Hepatic stellate cell (primary cell): ENCODE results near the gene GLB1L3.

Experiments used
- DNase-seq: peaks from one replicate; pipeline ENCODE4 v3.0.0; 2011; ENCODE audit warnings: low spot score

The GLB1L3 gene

GRCh38 chr11:134363161-134363560 is 87.0 kb downstream of the GLB1L3 start:
- no peak for DNase-seq

- no peak for DNase-seq
Observed at GRCh38 chr11:134363592-134363991, 87.4 kb downstream of the GLB1L3 start.

DNA sequence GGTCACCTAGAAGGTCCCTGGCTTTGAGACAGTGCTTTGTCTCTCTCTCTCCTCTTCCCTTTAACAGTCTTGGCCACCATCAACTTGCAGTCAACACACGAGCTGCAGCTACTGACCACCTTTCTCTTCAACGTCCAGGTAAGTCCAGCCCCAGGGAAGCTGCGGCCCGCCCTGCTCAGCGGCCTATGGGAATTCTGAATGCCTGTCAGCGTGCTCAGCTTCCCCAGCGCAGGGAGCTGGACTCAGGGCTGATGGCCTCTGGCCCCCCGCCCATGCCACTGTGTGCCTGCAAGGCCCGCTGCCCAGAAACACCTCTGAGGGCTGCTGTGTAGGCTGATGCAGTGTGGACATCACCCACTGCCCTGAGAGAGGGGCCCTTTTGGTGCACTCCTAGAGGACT is 88.1 kb downstream of the GLB1L3 start:
- no peak for DNase-seq

GRCh38 chr11:134365011-134365925 is 89.1 kb downstream of the GLB1L3 start:
- DNase-seq, result no peak

DNA sequence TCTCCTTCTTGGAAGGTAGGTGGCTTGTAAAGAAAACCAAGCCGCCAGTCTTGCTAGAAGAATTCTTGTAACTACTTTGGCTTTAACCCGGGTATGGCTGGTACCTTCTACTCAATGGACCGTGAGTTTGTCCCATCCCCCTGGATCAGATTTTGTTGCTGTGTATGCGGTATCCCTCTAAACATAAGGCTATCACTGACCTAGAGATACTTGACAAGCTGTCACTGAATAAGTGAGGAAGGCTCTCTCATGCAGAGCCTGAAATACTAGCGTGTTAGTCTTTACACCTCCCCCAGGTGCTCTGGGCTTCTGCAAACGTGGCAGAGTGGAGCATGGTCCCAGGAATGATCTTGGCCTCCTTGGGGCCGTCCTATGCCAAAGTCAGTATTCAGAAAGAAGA is 90.1 kb downstream of the GLB1L3 start:
- DNase-seq, result no peak

DNA sequence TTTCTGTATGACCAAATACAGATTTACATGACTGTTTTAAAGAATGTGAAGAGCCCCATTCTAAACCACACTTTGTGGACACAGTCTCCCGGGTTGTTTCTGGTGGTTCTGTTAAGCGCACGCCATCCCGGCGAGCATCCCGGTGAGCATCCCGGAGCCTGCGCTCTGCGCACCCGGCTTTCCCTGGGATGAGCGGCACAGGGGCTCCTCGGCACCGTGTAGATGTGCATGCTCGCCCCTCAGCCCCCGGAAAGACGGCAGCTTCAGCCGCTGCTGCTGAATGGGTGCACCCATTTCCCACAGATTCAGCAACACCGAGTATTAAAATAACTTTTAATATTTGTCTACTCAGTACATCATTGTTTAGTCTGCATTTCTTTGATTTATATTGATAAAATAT is 91.6 kb downstream of the GLB1L3 start:
- no peak for DNase-seq
